ENCODE data around the gene LRRC23. TPM values are rescaled to one million over a fixed set of nuclear protein-coding genes. Genes with fewer than 3 reads are reported as not detected.

Gene LRRC23
- total and polyA plus RNA-seq, 2 of the 13 experiments (the other 11 are each of a cell fraction or from before 2014, with no cell fraction given): 6.0 to 7.8 TPM

GRCh38 chr12:6872073-6873048, 32.3 kb upstream of the LRRC23 start (continued):
- TF ChIP-seq GLMP (CRISPR knock-in tag; IDR thresholded peaks at IDR 0.05; ENCODE audit: borderline replicate concordance): no peak
- TF ChIP-seq DPF2 (CRISPR knock-in tag; IDR thresholded peaks at IDR 0.05; ENCODE audit: borderline replicate concordance, low read depth): no peak
- TF ChIP-seq HHEX (CRISPR knock-in tag; IDR thresholded peaks at IDR 0.05): no peak
- no peak for TF ChIP-seq ZNF496 (CRISPR knock-in tag; IDR thresholded peaks at IDR 0.05; ENCODE audit: insufficient replicate concordance)
- peak; percentile 36; the same call in 1 of the 2 replicates for TF ChIP-seq E2F5 (CRISPR knock-in tag; conservative IDR thresholded peaks at IDR 0.05)
- no peak; the same call in 1 of the 2 replicates for TF ChIP-seq CHD4 (IDR thresholded peaks at IDR 0.05; ENCODE audit: borderline replicate concordance, low read length)
- TF ChIP-seq SAFB2 (CRISPR knock-in tag; IDR thresholded peaks at IDR 0.05; ENCODE audit: borderline replicate concordance, low read depth): 0 out of 2 replicates have a peak, but pooled peaks have one; percentile 11
- TF ChIP-seq KMT2A (CRISPR knock-in tag; IDR thresholded peaks at IDR 0.05): peak; percentile 59; the same call in 1 of the 2 replicates
- TF ChIP-seq PATZ1 (CRISPR knock-in tag; IDR thresholded peaks at IDR 0.05): peak; percentile 91
- TF ChIP-seq ZNF772 (CRISPR knock-in tag; IDR thresholded peaks at IDR 0.05): no peak
- TF ChIP-seq ZNF570 (CRISPR knock-in tag; IDR thresholded peaks at IDR 0.05; ENCODE audit: borderline replicate concordance): no peak
- peak; percentile 81; the same call in 1 of the 2 replicates for TF ChIP-seq ZNF761 (CRISPR knock-in tag; conservative IDR thresholded peaks at IDR 0.05)
- TF ChIP-seq ZNF383 (CRISPR knock-in tag; IDR thresholded peaks at IDR 0.05; ENCODE audit: borderline replicate concordance): peak; percentile 95
- no peak for TF ChIP-seq DZIP1 (CRISPR knock-in tag; IDR thresholded peaks at IDR 0.05)
- no peak for TF ChIP-seq ZNF678 (CRISPR knock-in tag; IDR thresholded peaks at IDR 0.05)
- 0 out of 4 replicates have a peak, but pooled peaks of 1 of the 2 experiments have one; percentile 57 for TF ChIP-seq ATF4 (CRISPR knock-in tag; IDR thresholded peaks at IDR 0.05)
- TF ChIP-seq ZNF234 (CRISPR knock-in tag; conservative IDR thresholded peaks at IDR 0.05): no peak
- TF ChIP-seq AGO1 (IDR thresholded peaks at IDR 0.05; ENCODE audit: low read depth, low read length, poor library complexity, severe bottlenecking): peak; percentile 96
- no peak for TF ChIP-seq ZNF10 (CRISPR knock-in tag; IDR thresholded peaks at IDR 0.05; ENCODE audit: borderline replicate concordance, low read depth)
- TF ChIP-seq ZSCAN25 (CRISPR knock-in tag; IDR thresholded peaks at IDR 0.05): no peak; the same call in 1 of the 2 replicates
